ENCODE data around the gene SLC12A7. TPM values are rescaled to one million over a fixed set of nuclear protein-coding genes. Genes with fewer than 3 reads are reported as not detected.

The SLC12A7 gene
- total and polyA plus RNA-seq, 10 donors: 8.6 to 120 (median 52.3) TPM

DNA sequence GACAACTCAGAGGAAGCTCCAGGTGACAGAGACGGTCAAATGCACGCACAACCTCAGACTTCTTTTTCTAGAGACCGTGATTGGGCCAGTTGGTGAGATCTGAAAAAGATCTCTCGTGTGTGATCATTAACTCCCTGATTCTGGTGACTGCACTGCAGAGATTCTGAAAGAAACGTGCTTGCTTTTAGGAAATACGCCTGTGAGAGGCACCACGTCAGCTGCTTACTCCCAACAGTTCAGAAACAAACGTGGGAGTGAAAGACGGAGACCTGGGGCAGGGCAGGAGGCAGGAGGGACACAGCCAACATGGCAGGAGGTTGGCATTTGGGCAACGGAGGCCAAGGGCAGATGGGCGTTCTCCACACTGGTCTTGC is 15.9 kb downstream of the SLC12A7 start:
- TF ChIP-seq, protein P1, sequence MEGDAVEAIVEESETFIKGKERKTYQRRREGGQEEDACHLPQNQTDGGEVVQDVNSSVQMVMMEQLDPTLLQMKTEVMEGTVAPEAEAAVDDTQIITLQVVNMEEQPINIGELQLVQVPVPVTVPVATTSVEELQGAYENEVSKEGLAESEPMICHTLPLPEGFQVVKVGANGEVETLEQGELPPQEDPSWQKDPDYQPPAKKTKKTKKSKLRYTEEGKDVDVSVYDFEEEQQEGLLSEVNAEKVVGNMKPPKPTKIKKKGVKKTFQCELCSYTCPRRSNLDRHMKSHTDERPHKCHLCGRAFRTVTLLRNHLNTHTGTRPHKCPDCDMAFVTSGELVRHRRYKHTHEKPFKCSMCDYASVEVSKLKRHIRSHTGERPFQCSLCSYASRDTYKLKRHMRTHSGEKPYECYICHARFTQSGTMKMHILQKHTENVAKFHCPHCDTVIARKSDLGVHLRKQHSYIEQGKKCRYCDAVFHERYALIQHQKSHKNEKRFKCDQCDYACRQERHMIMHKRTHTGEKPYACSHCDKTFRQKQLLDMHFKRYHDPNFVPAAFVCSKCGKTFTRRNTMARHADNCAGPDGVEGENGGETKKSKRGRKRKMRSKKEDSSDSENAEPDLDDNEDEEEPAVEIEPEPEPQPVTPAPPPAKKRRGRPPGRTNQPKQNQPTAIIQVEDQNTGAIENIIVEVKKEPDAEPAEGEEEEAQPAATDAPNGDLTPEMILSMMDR (IDR thresholded peaks at IDR 0.05 in 8 of 11, conservative IDR thresholded peaks at IDR 0.05 in 3 of 11): no peak
- TF ChIP-seq POLR2A (IDR thresholded peaks at IDR 0.05) (no peak), POLR2AphosphoS5 (IDR thresholded peaks at IDR 0.05) (no peak)
- intact Hi-C loops (cut with DNase I; ENCODE audit: low total_unique reads): no loop called here
- 81 to 92% (median 88%) methylated on average over 11 of the region's 11 CpGs for WGBS, 5 donors

DNA sequence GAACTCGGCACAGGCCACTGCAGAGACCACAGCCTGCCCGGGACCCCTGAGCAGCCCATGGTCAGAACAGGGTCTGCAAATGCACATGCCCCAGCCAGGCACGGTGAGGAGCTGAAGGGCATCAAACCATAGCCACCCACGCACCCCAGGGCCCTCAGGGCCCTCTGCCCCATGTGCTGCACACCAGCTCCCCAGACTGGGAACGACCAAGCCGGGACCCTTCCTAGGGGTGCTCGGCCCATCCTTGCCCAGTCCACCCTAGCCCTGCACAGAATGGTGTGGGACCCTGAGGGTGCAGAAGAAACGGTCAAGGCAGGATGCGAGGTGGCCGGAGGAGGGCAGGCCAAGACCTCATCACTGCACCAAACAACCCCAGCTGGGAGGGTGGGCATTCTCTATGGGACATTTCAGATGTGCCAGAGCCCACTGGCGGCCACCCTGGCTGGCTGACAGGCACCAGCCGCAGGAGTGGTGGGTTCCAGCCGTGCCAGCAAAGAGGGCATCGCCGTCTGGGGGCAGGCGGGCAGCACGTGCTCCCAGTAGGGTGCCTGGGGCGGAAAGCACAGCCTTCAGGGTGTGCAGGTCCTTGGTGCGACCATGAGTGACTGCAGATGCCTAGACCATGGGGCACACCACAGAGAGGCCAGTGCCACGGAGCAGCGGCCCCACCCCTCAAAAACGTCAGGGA is 16.4 kb downstream of the SLC12A7 start:
- TF ChIP-seq POLR2AphosphoS5 (IDR thresholded peaks at IDR 0.05) (peak in 2 of 3 donors; percentile 11 to 30), POLR2A (IDR thresholded peaks at IDR 0.05) (no peak)
- WGBS, 5 donors: 80 to 93% (median 89%) methylated on average over 12 to 22 of the region's 22 CpGs
- intact Hi-C loops (cut with DNase I; ENCODE audit: low total_unique reads): no loop called here
- no peak overlapping the region for H3K4me3 ChIP-seq
- no peak for DNase-seq
- H3K9me3 ChIP-seq: no peaks in the 10 kb centered on the region
- H3K4me1 ChIP-seq: peaks cover 3 to 54% (median 30%) of the 10 kb centered on the region in 6 donors
- H3K27ac ChIP-seq: peak overlapping the region in 1 of 8 donors; percentile 41
- H3K36me3 ChIP-seq: peaks cover 0 to 58% (median 22%) of the 10 kb centered on the region in 6 donors
- H3K27me3 ChIP-seq (replicated peaks in 1 of 7): no peaks in the 10 kb centered on the region

More for the DNA sequence above, 15.9 kb downstream of the SLC12A7 start:
- H3K27ac ChIP-seq: peak overlapping the region in 2 of 8 donors; percentile 33 to 41
- H3K27me3 ChIP-seq (replicated peaks in 1 of 7): no peaks in the 10 kb centered on the region
- H3K4me3 ChIP-seq: no peak overlapping the region
- H3K4me1 ChIP-seq: peaks cover 3 to 53% (median 31%) of the 10 kb centered on the region in 6 donors
- peaks cover 0 to 53% (median 17%) of the 10 kb centered on the region in 6 donors for H3K36me3 ChIP-seq
- H3K9me3 ChIP-seq: no peaks in the 10 kb centered on the region
- no peak for DNase-seq

DNA sequence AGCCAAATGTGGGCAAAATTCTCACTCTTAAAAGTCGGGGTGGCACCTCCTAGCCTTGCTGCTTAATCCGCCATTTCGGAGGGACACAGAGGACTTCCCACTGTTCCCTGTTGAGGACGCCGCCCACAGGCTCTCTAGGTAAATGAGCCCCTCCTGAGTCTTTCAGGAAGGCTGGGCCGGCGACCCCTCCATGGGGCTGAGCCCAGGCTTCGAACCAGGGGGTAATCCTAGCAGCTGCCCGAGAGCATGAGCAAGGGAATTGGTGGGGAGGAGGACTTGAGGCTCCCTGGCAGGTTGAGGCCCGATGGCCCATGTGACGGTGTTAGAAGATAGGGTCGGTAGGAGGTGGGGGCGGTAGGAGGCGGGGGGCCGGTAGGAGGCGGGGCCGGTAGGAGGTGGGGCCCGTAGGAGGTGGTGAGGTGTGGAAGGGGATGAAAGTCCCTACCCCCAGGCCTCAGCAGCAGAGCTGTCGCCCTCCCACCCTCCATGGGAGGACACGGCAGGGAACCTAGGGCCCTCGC is 17.1 kb downstream of the SLC12A7 start:
- H3K9me3 ChIP-seq: no peaks in the 10 kb centered on the region
- no peaks in the 10 kb centered on the region for H3K27me3 ChIP-seq (replicated peaks in 1 of 7)
- H3K4me1 ChIP-seq: peaks cover 7 to 54% (median 32%) of the 10 kb centered on the region in 6 donors
- peaks cover 0 to 57% (median 25%) of the 10 kb centered on the region in 6 donors for H3K36me3 ChIP-seq
- no peak overlapping the region for H3K27ac ChIP-seq
- TF ChIP-seq POLR2AphosphoS5 (IDR thresholded peaks at IDR 0.05) (no peak), POLR2A (IDR thresholded peaks at IDR 0.05) (no peak)
- TF ChIP-seq, protein P1 (IDR thresholded peaks at IDR 0.05 in 8 of 11, conservative IDR thresholded peaks at IDR 0.05 in 3 of 11): no peak
- intact Hi-C loops (cut with DNase I; ENCODE audit: low total_unique reads): no loop called here
- no peak overlapping the region for H3K4me3 ChIP-seq
- no peak for DNase-seq
- 87 to 92% (median 89%) methylated on average over 17 to 21 of the region's 21 CpGs for WGBS, 5 donors

DNA sequence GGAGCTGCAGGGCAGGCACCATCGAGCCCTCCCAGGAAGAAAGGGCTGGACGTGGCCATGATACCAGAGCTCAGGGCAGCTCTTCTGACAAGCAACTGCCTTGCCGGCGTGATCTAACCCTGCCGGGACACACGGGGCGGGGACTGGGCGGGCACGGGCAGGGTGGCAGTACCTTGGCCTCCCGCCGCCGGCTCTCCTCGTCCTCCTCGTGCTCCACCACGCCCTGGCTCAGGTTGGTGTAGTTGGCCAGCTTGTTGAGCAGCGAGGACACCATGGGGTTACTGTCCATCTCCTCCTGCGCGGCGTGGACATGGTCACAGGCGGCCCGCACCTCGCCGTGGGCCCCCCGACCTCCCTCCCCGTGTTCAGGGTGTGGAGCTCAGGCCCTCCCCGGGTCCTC is 18.5 kb downstream of the SLC12A7 start:
- H3K36me3 ChIP-seq: peaks cover 0 to 71% (median 30%) of the 10 kb centered on the region in 6 donors
- WGBS, 5 donors: 85 to 94% (median 87%) methylated on average over 11 to 26 of the region's 26 CpGs
- no peak for DNase-seq
- no peak overlapping the region for H3K4me3 ChIP-seq
- intact Hi-C loops (cut with DNase I; ENCODE audit: low total_unique reads): no loop called here
- no peaks in the 10 kb centered on the region for H3K27me3 ChIP-seq (replicated peaks in 1 of 7)
- H3K27ac ChIP-seq: peak overlapping the region in 2 of 8 donors; percentile 10 to 24
- H3K4me1 ChIP-seq: peaks cover 7 to 52% (median 31%) of the 10 kb centered on the region in 6 donors
- TF ChIP-seq POLR2A (IDR thresholded peaks at IDR 0.05): no peak
- TF ChIP-seq, protein P1 (IDR thresholded peaks at IDR 0.05 in 8 of 11, conservative IDR thresholded peaks at IDR 0.05 in 3 of 11): no peak
- peak in 1 of 3 donors; percentile 21 for TF ChIP-seq POLR2AphosphoS5 (IDR thresholded peaks at IDR 0.05)
- H3K9me3 ChIP-seq: no peaks in the 10 kb centered on the region

Data from spleen (tissue), 11 donors.